Ovary (tissue), 3 donors: Measurements from ENCODE around the gene STX18.

ENCODE experiments used
- CTCF ChIP-seq, 3 donors: fragments of 450-650 bp in 2 of 3; fragments of 200-600 bp in 1 of 3; IDR thresholded peaks; one replicate each; pipeline versions ENCODE4 v1.5.1 to v1.8.0; 2016 to 2022; ENCODE audit warnings: antibody characterized with exemption in 3 of 3, mild to moderate bottlenecking in 1 of 3
- POLR2A ChIP-seq: fragments of 450-650 bp; IDR thresholded peaks from one replicate; pipeline ENCODE4 v1.6.1; 2017; ENCODE audit warnings: antibody characterized with exemption, mild to moderate bottlenecking, moderate library complexity
- donor health status: DM: no; HTN: no; CAD: no.

GRCh38 chr4:4541040-4541631 is 712 bp downstream of the STX18 start:
- TF ChIP-seq CTCF (IDR thresholded peaks at IDR 0.05) (no peak), POLR2A (no peak)
